GM18868 (cell line): Measurements from ENCODE around the gene FGD2.
"Not testable (repeated sequence)": the region's sequence is repeated elsewhere in the genome, so short reads cannot be mapped to it uniquely, and the experiment has no call there.

Source experiments
- ATAC-seq: cut with Tn5 transposase; IDR thresholded peaks from one replicate; pipeline ENCODE4 v1.9.1; 2021; ENCODE audit warnings: mild to moderate bottlenecking, moderate library complexity; ENCODE audit not compliant: unreplicated experiment

FGD2 gene

DNA sequence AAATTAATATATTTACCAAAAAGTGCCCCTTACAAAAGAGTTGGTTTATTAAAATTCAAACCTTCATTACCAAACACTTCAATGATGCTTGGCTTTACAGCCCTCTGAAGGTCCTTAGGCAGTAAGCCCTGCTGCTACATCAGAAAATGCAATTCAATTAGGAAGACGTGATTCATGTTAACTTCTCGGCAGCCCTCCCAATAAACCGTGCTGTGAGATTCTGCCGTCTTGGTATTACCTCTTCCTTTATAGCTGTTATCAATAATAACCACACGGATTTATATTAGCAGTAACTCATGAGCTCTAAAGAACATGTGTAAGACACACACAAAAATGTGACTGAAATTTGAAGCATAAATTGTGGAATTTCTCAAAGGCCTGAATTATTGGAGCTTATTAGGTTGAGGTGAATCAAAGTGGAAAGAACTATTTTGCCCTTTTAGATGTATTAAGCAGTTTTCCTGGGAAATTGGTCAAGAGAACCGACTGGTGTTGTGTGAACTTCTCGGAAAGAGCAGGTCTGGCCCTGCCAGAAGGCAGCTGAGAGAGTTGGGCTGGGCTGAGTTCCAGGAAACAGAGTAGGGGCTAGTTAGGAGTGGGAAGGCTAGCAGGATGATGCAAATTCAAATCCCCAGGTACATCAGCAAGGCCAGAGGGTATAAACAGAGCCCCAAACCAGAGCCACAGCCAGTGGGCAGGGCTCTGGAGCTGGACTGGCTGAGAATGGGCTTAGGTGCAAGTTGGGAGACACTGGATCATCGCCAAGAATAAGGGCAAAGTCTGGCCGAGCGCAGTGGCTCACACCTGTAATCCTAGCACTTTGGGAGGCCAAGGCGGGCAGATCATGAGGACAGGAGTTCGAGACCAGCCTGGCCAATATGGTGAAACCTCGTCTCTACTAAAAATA is 33.1 kb downstream of the FGD2 start:
- no peak for ATAC-seq

DNA sequence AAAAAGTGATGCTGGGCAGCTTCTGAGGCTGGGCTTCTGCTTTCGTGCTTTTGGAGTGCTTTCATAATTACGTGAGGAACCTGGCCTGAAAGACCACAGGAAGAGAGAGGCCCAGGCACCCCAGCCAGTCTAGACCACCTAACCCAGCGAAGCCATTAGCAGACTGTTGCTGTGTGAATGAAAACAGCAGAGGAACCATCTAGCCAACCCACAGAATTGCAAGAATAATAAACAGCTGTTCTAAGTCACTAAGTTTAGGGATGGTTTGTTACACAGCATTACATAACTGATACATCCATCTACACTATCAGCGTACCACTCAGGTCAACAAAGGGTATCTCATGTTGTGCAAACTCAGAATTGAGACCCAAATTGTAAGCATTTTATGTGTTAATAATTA is 34.5 kb downstream of the FGD2 start:
- ATAC-seq, result no peak

DNA sequence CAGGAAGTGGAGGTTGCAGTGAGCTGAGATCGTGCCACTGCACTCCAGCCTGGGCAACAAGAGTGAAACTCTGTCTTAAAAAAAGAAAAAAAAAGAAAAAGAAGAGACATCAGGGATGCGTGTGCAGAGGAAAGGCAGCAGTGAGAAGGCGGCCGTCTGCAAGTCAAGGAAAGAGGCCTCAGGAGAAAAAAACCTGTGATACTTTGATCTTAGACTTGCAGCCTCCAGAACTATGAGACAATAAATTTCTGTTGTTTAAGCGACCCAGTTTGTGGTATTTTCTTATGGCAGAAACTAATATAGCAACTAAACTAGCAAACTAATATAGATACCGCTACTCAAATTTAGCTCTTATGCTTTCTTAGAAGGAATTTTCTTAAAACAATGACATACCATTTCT is 36.1 kb downstream of the FGD2 start:
- no peak for ATAC-seq

DNA sequence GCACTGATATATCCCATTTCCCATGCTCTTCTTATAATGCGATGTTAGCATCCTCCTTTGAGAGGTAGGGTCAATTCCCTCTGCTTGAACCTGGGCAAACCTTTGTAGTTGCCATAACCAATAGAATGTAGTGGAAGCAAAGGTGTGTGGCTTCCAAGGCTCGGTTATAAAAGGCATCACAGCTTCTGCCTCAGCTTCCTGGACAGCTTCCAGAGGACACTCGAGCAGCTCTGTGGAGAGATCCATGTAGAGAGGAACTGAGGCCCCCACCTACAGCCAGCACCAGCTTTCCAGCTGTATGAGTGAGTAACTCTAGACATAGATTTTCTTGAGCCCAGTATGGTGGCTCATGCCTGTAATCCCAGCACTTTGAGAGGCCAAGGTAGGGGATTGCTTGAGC is 36.7 kb downstream of the FGD2 start:
- no peak for ATAC-seq

- ATAC-seq, result not testable (repeated sequence)
Measured at GRCh38 chr6:37043091-37043490, 37.6 kb downstream of the FGD2 start.

DNA sequence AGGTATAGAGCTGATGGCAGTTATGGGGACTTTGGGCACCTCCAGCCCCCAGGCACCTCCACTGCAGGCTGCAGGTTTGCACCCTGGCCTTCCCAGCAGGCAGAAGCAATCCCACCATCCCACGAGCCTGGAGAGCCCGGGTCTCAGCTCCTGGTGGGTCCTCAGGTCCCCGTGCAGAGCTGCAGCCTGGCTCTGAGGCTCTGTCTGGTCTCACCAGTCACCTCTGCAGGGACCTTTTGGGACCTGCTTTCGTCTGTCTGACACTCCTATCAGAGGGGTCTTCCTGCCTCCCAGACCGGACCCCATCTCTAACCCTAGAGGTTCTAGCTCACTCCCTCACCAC is 41.9 kb downstream of the FGD2 start:
- no peak for ATAC-seq

DNA sequence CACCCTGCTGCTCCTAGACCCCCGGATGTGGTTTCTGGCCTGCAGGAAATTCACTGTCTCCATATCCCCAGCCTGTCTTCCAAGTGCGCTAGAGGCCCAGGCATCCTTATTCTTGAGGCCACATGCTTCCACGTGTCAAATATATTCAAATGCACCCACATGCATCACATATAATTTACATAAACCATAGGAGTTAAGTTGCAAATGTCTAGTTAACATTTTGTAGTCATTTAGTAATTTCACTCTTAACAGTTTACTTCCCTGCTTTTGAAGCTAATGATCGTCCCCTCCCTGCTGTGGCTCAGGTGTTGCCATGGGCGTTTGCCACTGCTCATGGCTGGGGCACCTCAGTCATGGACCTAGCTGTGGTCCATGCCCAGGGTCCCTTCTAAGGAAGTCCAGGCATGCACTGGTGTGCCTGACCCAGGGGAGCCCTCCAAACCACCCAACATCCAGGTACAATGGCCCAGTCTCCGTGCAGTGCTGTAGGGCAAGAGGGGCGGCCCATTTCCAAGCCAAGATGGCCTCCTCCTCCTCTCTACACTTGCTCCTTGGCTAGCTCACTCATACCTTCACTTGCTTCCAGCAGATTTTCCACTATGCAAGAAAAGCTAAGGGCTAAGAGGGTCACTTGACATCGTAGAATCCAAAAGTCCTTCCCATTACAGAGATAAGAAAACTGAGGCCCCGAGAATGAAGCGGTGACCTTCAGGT is 42.4 kb downstream of the FGD2 start:
- no peak for ATAC-seq

- no peak for ATAC-seq
Measured at GRCh38 chr6:37048403-37048850, 43.0 kb downstream of the FGD2 start.

GRCh38 chr6:37048851-37049757 is 43.6 kb downstream of the FGD2 start:
- ATAC-seq, result peak; percentile 65

- no peak for ATAC-seq
Measured at GRCh38 chr6:37049758-37050044, 44.2 kb downstream of the FGD2 start.

DNA sequence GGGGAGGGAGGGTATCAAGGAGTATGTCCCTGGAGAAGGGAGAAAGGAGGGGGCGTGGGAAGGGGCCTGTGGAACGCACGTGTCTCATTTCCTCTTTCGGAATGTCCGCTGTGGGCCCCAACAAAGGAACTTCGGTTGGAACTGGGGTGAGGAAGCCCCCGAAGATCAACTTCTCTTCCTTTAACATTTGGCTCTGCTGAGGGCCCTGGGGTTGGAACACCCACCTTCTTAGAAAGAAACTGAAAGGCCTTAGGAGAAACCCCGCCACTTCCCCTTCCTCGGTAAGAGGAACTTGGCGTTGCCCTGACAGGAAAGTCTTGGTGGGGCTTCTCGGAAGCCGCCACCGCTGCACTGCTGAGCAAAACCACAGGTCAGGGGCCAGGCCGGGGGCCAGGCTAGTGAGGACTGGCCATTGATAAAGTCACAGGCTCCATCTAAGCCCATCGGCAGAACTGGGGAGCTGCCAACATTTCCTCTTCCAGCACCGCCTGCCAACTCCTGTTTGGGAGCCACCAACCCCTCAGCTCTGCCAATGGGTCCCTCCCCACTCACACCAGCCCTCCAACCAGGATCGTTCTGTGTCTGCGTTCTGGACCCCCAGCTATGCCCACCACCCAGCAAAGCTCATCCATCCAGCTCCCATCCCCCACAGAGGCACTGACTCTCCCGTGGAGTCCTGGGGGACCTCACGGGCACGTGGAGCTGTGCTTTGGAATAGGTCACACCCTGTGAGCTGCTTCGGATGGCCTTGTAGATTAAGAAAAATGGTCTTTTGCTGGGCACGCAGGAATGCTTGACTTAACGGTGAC is 44.8 kb downstream of the FGD2 start:
- no peak for ATAC-seq

GRCh38 chr6:37050854-37051137 is 45.3 kb downstream of the FGD2 start:
- no peak for ATAC-seq

DNA sequence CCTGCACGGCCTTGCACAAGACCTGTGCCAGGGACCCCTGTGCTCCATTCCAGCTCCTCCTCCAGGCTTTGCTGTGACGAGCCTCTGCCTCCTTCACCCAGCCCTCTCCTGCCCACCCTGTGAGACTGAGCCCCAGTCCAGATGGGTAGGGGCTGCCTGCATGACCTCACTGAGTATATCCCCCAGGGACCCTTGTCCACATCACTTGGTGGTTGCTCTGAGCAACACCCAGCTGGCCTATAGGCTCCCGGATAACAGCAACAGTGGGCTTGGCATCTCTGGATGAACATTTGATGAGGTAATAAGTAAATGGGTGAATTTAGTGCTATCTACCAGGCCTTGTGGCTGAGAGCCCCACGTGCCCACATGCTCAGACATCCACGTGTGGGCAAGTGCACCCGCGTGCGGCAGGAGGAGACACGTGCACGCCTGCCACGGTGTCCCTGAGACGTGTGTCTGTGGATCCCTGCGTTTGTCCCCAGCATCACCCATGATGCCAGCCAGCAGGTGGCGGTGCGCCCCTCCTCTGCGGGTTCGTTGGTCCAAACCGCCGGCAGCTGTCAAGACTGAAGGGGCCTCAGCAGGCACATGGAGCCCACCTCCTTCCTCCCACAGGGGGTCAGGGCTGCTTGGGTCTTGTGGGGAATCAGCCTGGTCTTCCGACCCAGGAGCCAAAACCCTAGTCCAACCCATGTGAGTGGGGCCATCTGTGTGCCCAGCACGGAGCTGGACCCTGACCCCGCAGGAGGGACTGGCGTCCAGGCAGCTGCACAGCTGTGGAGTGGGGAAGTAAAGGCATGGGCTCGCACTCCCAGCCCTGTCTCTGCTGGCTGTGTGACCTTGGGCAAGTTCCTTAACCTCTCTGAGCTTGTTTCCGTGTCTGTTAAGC is 45.9 kb downstream of the FGD2 start:
- no peak for ATAC-seq

GRCh38 chr6:37052027-37052628 is 46.7 kb downstream of the FGD2 start:
- ATAC-seq, result no peak

GRCh38 chr6:37053683-37054082 is 48.2 kb downstream of the FGD2 start:
- no peak for ATAC-seq

GRCh38 chr6:37054171-37054570 is 48.7 kb downstream of the FGD2 start:
- no peak for ATAC-seq

- no peak for ATAC-seq
Measured at GRCh38 chr6:37054580-37054979, 49.1 kb downstream of the FGD2 start.

GRCh38 chr6:37056112-37056403 is 50.6 kb downstream of the FGD2 start:
- no peak for ATAC-seq

DNA sequence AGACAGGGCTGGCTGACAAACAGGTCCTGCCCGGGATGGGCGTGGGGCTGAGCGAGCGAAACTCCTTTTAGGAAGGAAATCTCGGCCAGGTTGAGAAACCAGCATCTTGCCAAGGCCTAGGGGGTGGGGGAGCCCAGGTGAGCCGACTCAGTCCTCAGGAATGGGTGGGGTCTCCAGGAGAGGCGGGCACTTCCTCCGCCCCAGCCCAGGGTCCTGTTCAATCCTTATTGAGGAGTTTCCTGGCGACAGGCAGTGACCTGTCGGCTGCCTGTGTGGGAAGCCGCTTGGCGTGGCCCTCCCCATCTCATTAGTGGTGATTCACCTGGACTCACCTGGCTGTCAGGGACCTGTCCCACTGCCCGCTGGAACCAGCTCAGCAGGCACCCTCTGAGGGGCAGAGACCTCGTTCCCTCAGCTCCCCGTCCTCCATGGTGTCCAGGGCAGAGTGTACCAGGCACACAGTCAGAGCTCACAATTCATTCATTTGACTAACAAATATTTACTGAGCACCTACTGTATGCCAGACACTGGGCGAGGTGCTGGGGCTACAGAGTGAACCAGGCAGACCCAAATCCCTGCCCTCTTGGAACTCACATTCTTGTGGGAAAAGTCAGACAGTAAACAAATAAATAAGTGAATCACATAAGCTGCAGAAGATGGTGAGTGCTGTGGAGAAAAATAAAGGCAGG is 51.1 kb downstream of the FGD2 start:
- no peak for ATAC-seq
